ENCODE measurements around the gene CMTM4.
"Not testable (repeated sequence)": the region's sequence is repeated elsewhere in the genome, so short reads cannot be mapped to it uniquely, and the experiment has no call there.

Gene CMTM4

GRCh38 chr16:66701026-66701425 lies 4.5 kb upstream of the CMTM4 start:
- no peaks in the 10 kb centered on the region for H3K36me3 ChIP-seq (ENCODE audit: control insufficient read depth, insufficient read depth, low read length)
- no peak overlapping the region for H3K27ac ChIP-seq (ENCODE audit: low read depth, low read length)
- no peak overlapping the region for H3K4me3 ChIP-seq (ENCODE audit: low read length)
- peaks cover under 1% of the 10 kb centered on the region for H3K4me1 ChIP-seq (ENCODE audit: control insufficient read depth, insufficient read depth, low read length)
- no peak overlapping the region for H3K9ac ChIP-seq (ENCODE audit: low read length)
- H3K27me3 ChIP-seq (ENCODE audit: control insufficient read depth, insufficient read depth, low read length), result no peaks in the 10 kb centered on the region

DNA sequence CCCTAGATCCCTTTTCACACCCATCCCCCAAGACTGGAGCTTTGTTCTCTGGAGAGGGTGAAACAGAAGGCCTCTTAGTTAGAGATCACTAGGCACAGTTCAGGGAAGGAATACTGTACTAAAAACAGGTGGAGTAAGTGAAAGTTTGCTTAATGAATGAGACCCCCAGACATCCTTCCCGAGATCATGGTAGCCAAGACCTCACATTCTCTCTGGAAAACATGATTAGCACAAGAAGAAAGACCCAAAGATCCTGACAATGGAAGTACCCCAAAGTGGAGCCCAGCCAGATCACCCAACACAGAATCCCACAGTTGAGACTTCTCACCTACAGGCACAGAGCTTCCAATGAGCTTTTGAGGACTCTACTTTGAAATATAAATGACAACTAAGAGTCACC lies 3.4 kb upstream of the CMTM4 start:
- H3K4me1 ChIP-seq (ENCODE audit: control insufficient read depth, insufficient read depth, low read length), result peaks cover 6% of the 10 kb centered on the region
- H3K9ac ChIP-seq (ENCODE audit: low read length), result no peak overlapping the region
- no peak overlapping the region for H3K27ac ChIP-seq (ENCODE audit: low read depth, low read length)
- H3K4me3 ChIP-seq (ENCODE audit: low read length), result no peak overlapping the region
- no peaks in the 10 kb centered on the region for H3K27me3 ChIP-seq (ENCODE audit: control insufficient read depth, insufficient read depth, low read length)
- H3K36me3 ChIP-seq (ENCODE audit: control insufficient read depth, insufficient read depth, low read length), result no peaks in the 10 kb centered on the region

GRCh38 chr16:66698046-66698445 lies 1.5 kb upstream of the CMTM4 start:
- Histone ChIP-seq H3K27ac (ENCODE audit: low read depth, low read length) (no peak overlapping the region), H3K9ac (ENCODE audit: low read length) (no peak overlapping the region), H3K27me3 (ENCODE audit: control insufficient read depth, insufficient read depth, low read length) (no peaks in the 10 kb centered on the region), H3K4me3 (ENCODE audit: low read length) (no peak overlapping the region), H3K36me3 (ENCODE audit: control insufficient read depth, insufficient read depth, low read length) (no peaks in the 10 kb centered on the region), H3K4me1 (ENCODE audit: control insufficient read depth, insufficient read depth, low read length) (peaks cover 6% of the 10 kb centered on the region)

- Histone ChIP-seq H3K9ac (ENCODE audit: low read length) (peak overlapping the region; percentile 68), H3K4me3 (ENCODE audit: low read length) (peak overlapping the region; percentile 91), H3K4me1 (ENCODE audit: control insufficient read depth, insufficient read depth, low read length) (peaks cover 6% of the 10 kb centered on the region), H3K27me3 (ENCODE audit: control insufficient read depth, insufficient read depth, low read length) (no peaks in the 10 kb centered on the region), H3K36me3 (ENCODE audit: control insufficient read depth, insufficient read depth, low read length) (no peaks in the 10 kb centered on the region), H3K27ac (ENCODE audit: low read depth, low read length) (no peak overlapping the region)
Observed at GRCh38 chr16:66695935-66696668, 441 bp downstream of the CMTM4 start.

DNA sequence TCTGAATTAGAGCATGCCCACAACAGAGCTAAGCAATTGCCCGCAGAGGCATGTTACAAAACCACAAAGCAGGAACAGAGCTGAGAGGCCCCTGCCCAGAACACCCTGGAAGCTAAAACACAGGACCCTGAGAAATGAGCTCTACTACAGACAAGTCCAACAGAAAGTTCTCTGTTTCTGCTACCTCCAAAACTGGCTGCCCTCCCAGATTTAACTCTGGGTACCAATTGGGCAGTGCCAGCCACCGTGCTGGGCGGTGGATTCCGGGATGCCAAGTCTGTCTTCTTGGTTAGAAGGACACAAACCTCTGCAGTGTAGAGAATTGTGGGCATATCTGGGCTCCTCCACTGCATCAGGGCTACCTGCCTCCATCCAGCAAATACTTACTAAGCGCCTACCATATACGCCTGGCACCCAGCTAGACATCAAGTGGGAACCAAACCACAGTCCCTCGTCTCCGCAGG lies 1.0 kb downstream of the CMTM4 start:
- no peak overlapping the region for H3K27ac ChIP-seq (ENCODE audit: low read depth, low read length)
- peaks cover 6% of the 10 kb centered on the region for H3K4me1 ChIP-seq (ENCODE audit: control insufficient read depth, insufficient read depth, low read length)
- peak overlapping the region; percentile 91 for H3K4me3 ChIP-seq (ENCODE audit: low read length)
- H3K27me3 ChIP-seq (ENCODE audit: control insufficient read depth, insufficient read depth, low read length), result no peaks in the 10 kb centered on the region
- H3K36me3 ChIP-seq (ENCODE audit: control insufficient read depth, insufficient read depth, low read length), result no peaks in the 10 kb centered on the region
- H3K9ac ChIP-seq (ENCODE audit: low read length), result peak overlapping the region; percentile 68

- H3K27ac ChIP-seq (ENCODE audit: low read depth, low read length), result no peak overlapping the region
- H3K4me1 ChIP-seq (ENCODE audit: control insufficient read depth, insufficient read depth, low read length), result peaks cover 6% of the 10 kb centered on the region
- no peak overlapping the region for H3K4me3 ChIP-seq (ENCODE audit: low read length)
- no peak overlapping the region for H3K9ac ChIP-seq (ENCODE audit: low read length)
- no peaks in the 10 kb centered on the region for H3K27me3 ChIP-seq (ENCODE audit: control insufficient read depth, insufficient read depth, low read length)
- H3K36me3 ChIP-seq (ENCODE audit: control insufficient read depth, insufficient read depth, low read length), result no peaks in the 10 kb centered on the region
Observed at GRCh38 chr16:66693149-66693548, 3.4 kb downstream of the CMTM4 start.

GRCh38 chr16:66692341-66692740 lies 4.2 kb downstream of the CMTM4 start:
- H3K9ac ChIP-seq (ENCODE audit: low read length), result no peak overlapping the region
- H3K4me3 ChIP-seq (ENCODE audit: low read length), result no peak overlapping the region
- H3K36me3 ChIP-seq (ENCODE audit: control insufficient read depth, insufficient read depth, low read length), result no peaks in the 10 kb centered on the region
- H3K27ac ChIP-seq (ENCODE audit: low read depth, low read length), result no peak overlapping the region
- H3K4me1 ChIP-seq (ENCODE audit: control insufficient read depth, insufficient read depth, low read length), result peaks cover 6% of the 10 kb centered on the region
- H3K27me3 ChIP-seq (ENCODE audit: control insufficient read depth, insufficient read depth, low read length), result no peaks in the 10 kb centered on the region

GRCh38 chr16:66691234-66691633 lies 5.3 kb downstream of the CMTM4 start:
- Histone ChIP-seq H3K36me3 (ENCODE audit: control insufficient read depth, insufficient read depth, low read length) (no peaks in the 10 kb centered on the region), H3K27ac (ENCODE audit: low read depth, low read length) (no peak overlapping the region), H3K4me3 (ENCODE audit: low read length) (no peak overlapping the region), H3K27me3 (ENCODE audit: control insufficient read depth, insufficient read depth, low read length) (no peaks in the 10 kb centered on the region), H3K4me1 (ENCODE audit: control insufficient read depth, insufficient read depth, low read length) (peaks cover 6% of the 10 kb centered on the region), H3K9ac (ENCODE audit: low read length) (no peak overlapping the region)

GRCh38 chr16:66690106-66690847 lies 6.3 kb downstream of the CMTM4 start:
- no peaks in the 10 kb centered on the region for H3K27me3 ChIP-seq (ENCODE audit: control insufficient read depth, insufficient read depth, low read length)
- no peaks in the 10 kb centered on the region for H3K36me3 ChIP-seq (ENCODE audit: control insufficient read depth, insufficient read depth, low read length)
- no peaks in the 10 kb centered on the region for H3K4me1 ChIP-seq (ENCODE audit: control insufficient read depth, insufficient read depth, low read length)
- H3K4me3 ChIP-seq (ENCODE audit: low read length), result no peak overlapping the region
- H3K9ac ChIP-seq (ENCODE audit: low read length), result no peak overlapping the region
- H3K27ac ChIP-seq (ENCODE audit: low read depth, low read length), result no peak overlapping the region

GRCh38 chr16:66689282-66689681 lies 7.3 kb downstream of the CMTM4 start:
- no peaks in the 10 kb centered on the region for H3K4me1 ChIP-seq (ENCODE audit: control insufficient read depth, insufficient read depth, low read length)
- H3K36me3 ChIP-seq (ENCODE audit: control insufficient read depth, insufficient read depth, low read length), result no peaks in the 10 kb centered on the region
- no peak overlapping the region for H3K9ac ChIP-seq (ENCODE audit: low read length)
- no peak overlapping the region for H3K4me3 ChIP-seq (ENCODE audit: low read length)
- H3K27me3 ChIP-seq (ENCODE audit: control insufficient read depth, insufficient read depth, low read length), result no peaks in the 10 kb centered on the region
- H3K27ac ChIP-seq (ENCODE audit: low read depth, low read length), result no peak overlapping the region

DNA sequence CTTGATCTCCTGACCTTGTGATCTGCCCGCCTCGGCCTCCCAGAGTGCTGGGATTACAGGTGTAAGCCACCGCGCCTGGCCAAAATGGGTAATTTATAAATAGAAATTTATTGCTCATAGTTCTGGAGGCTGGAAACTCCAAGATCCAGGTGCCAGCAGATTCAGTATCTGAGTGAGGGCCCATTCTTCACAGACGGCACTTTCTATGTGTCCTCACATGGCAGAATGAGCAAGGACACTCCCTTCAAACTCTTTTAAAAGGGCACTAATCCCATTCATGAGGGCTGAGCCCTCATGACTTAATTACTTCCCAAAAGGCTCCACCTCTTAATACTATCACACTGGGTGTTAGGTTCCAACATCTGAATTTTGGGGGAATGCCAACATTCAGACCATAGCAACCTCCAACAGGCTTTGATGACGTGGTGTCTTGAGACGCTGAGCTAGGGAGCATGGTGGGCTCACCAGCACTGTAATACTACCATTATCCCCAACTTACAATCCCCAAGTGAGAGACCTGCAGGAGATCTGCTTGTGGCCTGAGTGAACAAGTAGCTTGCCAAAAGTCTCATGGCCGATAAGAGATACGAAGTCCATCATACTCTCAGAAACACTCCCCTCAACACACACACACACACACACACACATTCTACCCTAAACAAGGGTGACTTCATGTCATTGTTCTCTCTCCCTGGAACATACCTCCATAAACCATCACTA lies 8.5 kb downstream of the CMTM4 start:
- H3K4me1 ChIP-seq (ENCODE audit: control insufficient read depth, insufficient read depth, low read length), result no peaks in the 10 kb centered on the region
- no peaks in the 10 kb centered on the region for H3K27me3 ChIP-seq (ENCODE audit: control insufficient read depth, insufficient read depth, low read length)
- H3K9ac ChIP-seq (ENCODE audit: low read length), result no peak overlapping the region
- no peak overlapping the region for H3K4me3 ChIP-seq (ENCODE audit: low read length)
- no peaks in the 10 kb centered on the region for H3K36me3 ChIP-seq (ENCODE audit: control insufficient read depth, insufficient read depth, low read length)
- no peak overlapping the region for H3K27ac ChIP-seq (ENCODE audit: low read depth, low read length)

DNA sequence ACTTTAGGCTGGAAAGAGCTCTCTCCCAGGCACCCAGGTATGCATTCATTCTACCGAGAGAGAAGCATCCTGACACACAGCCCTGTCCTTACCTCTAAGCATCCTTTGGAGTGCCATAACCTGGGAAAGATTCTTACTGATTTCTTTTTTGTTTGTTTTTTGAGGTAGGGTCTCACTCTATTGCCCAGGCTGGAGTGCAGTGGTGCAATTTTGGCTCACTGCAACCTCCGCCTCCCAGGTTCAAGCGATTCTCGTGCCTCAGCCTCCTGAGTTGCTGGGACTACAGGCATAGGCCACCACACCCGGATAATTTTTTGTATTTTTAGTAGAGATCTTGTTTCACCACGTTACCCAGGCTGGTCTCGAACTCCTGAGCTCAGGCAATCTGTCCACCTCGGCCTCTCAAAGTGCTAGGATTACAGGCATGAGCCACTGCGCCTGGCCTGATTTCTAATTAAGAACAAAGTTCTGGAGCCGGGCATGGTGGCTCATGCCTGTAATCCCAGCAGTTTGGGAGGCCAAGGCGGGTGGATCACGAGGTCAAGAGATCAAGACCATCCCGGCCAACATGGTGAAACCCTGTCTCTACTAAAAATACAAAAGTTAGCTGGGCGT lies 10.9 kb downstream of the CMTM4 start:
- not testable (repeated sequence) for H3K9ac ChIP-seq (ENCODE audit: low read length); H3K27ac ChIP-seq (ENCODE audit: low read depth, low read length); H3K4me1 ChIP-seq (ENCODE audit: control insufficient read depth, insufficient read depth, low read length); H3K4me3 ChIP-seq (ENCODE audit: low read length); H3K27me3 ChIP-seq (ENCODE audit: control insufficient read depth, insufficient read depth, low read length); H3K36me3 ChIP-seq (ENCODE audit: control insufficient read depth, insufficient read depth, low read length)
